ENCODE results near the gene ALKBH8.

GRCh38 chr11:107538239-107538638, 27.3 kb downstream of the ALKBH8 start:
- TF ChIP-seq POLR2A (IDR thresholded peaks at IDR 0.05; ENCODE audit: low read length) = no peak
- TF ChIP-seq GATA1 (IDR thresholded peaks at IDR 0.05; ENCODE audit: low read depth, low read length) = no peak
